GM21717 (cell line): ENCODE results near the gene CSAD.
"Not testable (repeated sequence)": the region's sequence is repeated elsewhere in the genome, so short reads cannot be mapped to it uniquely, and the experiment has no call there.

Source experiments
- ATAC-seq: cut with Tn5 transposase; IDR thresholded peaks from one replicate; pipeline ENCODE4 v1.9.1; 2021; ENCODE audit warnings: mild to moderate bottlenecking, moderate library complexity; ENCODE audit not compliant: unreplicated experiment

CSAD gene

GRCh38 chr12:53113136-53113705, 67.5 kb downstream of the CSAD start:
- ATAC-seq = no peak

DNA sequence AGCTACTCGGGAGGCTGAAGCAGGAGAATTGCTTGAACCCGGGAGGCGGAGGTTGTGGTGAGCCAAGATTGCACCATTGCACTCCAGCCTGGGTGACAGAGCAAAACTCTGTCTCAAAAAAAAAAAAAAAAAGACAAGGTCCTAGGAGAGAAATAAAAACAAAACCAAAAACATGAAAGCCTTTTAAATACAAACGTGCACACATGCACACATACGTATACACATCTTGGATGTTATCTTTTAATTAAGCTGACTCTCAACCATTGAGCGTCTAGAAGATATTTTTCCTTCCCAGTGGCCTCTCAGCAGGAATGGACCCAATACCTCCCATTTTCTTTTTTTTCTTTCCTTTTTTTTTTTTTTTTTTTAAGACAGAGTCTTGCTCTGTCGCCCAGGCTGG, 68.3 kb downstream of the CSAD start:
- not testable (repeated sequence) for ATAC-seq
